Measurements from ENCODE around the gene ASB18. TPM values are rescaled to one million over a fixed set of nuclear protein-coding genes. Genes with fewer than 3 reads are reported as not detected.
A peak's percentile ranks its signal among the peaks of the same experiment; 100 is the strongest.

Gene ASB18
- total and polyA plus RNA-seq, 3 experiments from 2014 or later: not detected

DNA sequence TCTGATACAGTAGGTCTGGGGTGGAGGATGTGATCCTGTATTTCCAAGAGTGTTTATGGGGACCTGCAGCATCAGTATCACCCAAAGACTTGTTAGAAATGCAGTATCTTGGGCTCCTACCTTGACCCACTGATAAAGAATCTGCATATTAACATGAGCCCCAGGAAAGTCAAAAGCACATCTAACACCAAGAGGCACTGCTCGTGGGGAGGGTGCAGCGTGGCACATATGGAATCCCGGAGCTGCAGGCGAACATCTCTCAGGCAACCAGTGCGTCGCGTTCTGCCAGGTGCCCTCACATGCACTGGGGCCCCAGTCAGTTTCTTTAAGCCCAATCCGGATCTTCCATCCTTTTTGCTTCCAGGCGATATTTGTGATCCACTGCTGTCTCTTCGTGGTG is 41.3 kb upstream of the ASB18 start:
- Mint-ChIP-seq H3K4me1 (no peaks in the 10 kb centered on the region), H3K4me3 (no peak overlapping the region), H3K27me3 (peaks cover 13 to 18% of the 10 kb centered on the region in 2 donors), H3K36me3 (no peaks in the 10 kb centered on the region), H3K9me3 (no peaks in the 10 kb centered on the region), H3K27ac (peak overlapping the region in 1 of 8 donors; percentile 4)
- no peak overlapping the region for H3K4me3 ChIP-seq (ENCODE audit: low read length)
- no peaks in the 10 kb centered on the region for H3K36me3 ChIP-seq (ENCODE audit: insufficient read depth, low read length)
- H3K27ac ChIP-seq (ENCODE audit: low read depth, low read length): no peak overlapping the region
- H3K27me3 ChIP-seq (ENCODE audit: insufficient read depth, low read length, poor library complexity, severe bottlenecking): no peaks in the 10 kb centered on the region
- no peaks in the 10 kb centered on the region for H3K4me1 ChIP-seq (ENCODE audit: insufficient read depth, low read length)
- POLR2A ChIA-PET: no interaction called here
- CTCF ChIA-PET: no interaction called here
- DNase-seq: no peak
- H3K9me3 ChIP-seq (ENCODE audit: low read length): no peaks in the 10 kb centered on the region

DNA sequence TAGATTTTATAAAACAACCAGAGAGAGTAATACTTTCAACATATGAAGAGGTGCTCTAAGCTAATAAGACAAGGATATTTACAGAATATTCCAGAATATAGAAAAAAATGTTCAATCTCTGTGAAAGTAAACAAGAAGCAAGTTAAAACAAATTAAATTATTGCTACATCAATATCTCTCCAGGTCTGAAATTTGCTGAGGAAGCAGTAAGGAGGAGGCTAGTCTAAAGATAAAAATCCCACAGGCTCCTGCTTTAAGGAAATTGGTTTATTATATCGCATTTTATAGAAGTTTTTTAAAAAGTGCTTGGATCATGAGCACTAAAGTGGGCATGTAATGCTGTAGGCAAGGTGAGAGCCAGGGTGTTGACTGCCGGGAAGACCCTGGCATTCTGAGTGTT is 39.7 kb upstream of the ASB18 start:
- Mint-ChIP-seq H3K27me3 (peaks cover 10 to 11% of the 10 kb centered on the region in 2 donors), H3K27ac (no peak overlapping the region), H3K4me3 (no peak overlapping the region), H3K36me3 (no peaks in the 10 kb centered on the region), H3K4me1 (no peaks in the 10 kb centered on the region), H3K9me3 (no peaks in the 10 kb centered on the region)
- Histone ChIP-seq H3K9me3 (ENCODE audit: low read length) (no peaks in the 10 kb centered on the region), H3K27me3 (ENCODE audit: insufficient read depth, low read length, poor library complexity, severe bottlenecking) (no peaks in the 10 kb centered on the region), H3K36me3 (ENCODE audit: insufficient read depth, low read length) (no peaks in the 10 kb centered on the region), H3K4me1 (ENCODE audit: insufficient read depth, low read length) (no peaks in the 10 kb centered on the region), H3K27ac (ENCODE audit: low read depth, low read length) (no peak overlapping the region), H3K4me3 (ENCODE audit: low read length) (no peak overlapping the region)
- ChIA-PET CTCF (no interaction called here), POLR2A (no interaction called here)
- no peak for DNase-seq

DNA sequence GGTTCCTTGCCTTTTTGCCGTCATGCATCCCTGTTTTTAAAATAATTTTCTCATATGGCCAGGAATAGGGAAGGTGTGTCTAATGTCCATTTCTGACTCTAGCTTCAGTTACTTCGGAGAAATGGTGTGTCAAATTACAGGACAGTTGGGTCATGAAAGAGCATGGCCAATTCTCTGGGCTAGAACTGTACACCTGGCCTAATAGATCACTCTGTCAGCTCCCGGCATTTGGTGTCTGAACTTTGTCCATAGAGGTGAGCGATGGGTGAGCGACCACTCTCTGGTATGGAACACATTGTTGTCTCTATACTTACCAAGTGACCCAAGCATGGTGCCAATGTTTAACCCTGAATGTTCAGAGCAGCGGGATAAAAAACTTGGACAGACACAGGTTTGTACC is 38.3 kb upstream of the ASB18 start:
- Mint-ChIP-seq H3K27me3 (peaks cover 7 to 10% of the 10 kb centered on the region in 2 donors), H3K4me1 (no peaks in the 10 kb centered on the region), H3K4me3 (no peak overlapping the region), H3K27ac (no peak overlapping the region), H3K36me3 (no peaks in the 10 kb centered on the region), H3K9me3 (no peaks in the 10 kb centered on the region)
- Histone ChIP-seq H3K36me3 (ENCODE audit: insufficient read depth, low read length) (no peaks in the 10 kb centered on the region), H3K9me3 (ENCODE audit: low read length) (no peaks in the 10 kb centered on the region), H3K4me3 (ENCODE audit: low read length) (no peak overlapping the region), H3K27ac (ENCODE audit: low read depth, low read length) (no peak overlapping the region), H3K27me3 (ENCODE audit: insufficient read depth, low read length, poor library complexity, severe bottlenecking) (no peaks in the 10 kb centered on the region), H3K4me1 (ENCODE audit: insufficient read depth, low read length) (no peaks in the 10 kb centered on the region)
- ChIA-PET CTCF (no interaction called here), POLR2A (no interaction called here)
- no peak for DNase-seq

DNA sequence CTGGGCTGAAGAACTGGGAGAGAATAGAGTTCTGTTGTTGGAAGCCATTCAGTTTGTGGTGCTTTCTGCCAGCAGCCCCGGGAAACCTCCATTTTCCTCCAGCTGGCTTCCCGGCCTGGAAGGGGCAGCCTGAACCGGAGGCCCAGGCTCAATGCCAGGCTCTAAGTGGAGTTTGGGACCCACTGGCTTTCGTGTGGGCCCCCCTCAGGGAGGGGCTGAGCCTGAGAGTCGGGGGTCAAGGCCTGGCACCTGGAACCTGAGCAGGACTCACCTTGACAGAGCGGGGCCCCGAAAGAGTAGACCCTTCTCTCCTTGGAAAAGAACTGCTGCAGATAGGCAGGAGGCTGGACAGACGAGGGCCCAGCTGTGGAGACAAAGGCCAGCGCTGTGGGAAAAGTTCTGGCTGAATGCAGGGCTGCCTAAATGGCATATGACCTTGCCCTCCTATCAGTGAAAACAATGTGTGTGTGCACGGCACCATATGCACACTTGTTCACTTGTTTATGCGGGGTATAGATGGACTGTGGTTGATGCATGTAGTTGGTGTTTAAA is 34.8 kb upstream of the ASB18 start:
- Mint-ChIP-seq H3K27ac (no peak overlapping the region), H3K4me3 (no peak overlapping the region), H3K36me3 (no peaks in the 10 kb centered on the region), H3K27me3 (peaks cover 16 to 17% of the 10 kb centered on the region in 2 donors), H3K4me1 (no peaks in the 10 kb centered on the region), H3K9me3 (no peaks in the 10 kb centered on the region)
- Histone ChIP-seq H3K27me3 (ENCODE audit: insufficient read depth, low read length, poor library complexity, severe bottlenecking) (no peaks in the 10 kb centered on the region), H3K4me3 (ENCODE audit: low read length) (no peak overlapping the region), H3K4me1 (ENCODE audit: insufficient read depth, low read length) (no peaks in the 10 kb centered on the region), H3K9me3 (ENCODE audit: low read length) (no peaks in the 10 kb centered on the region), H3K27ac (ENCODE audit: low read depth, low read length) (no peak overlapping the region), H3K36me3 (ENCODE audit: insufficient read depth, low read length) (no peaks in the 10 kb centered on the region)
- CTCF ChIA-PET: no interaction called here
- POLR2A ChIA-PET: no interaction called here
- no peak for DNase-seq

DNA sequence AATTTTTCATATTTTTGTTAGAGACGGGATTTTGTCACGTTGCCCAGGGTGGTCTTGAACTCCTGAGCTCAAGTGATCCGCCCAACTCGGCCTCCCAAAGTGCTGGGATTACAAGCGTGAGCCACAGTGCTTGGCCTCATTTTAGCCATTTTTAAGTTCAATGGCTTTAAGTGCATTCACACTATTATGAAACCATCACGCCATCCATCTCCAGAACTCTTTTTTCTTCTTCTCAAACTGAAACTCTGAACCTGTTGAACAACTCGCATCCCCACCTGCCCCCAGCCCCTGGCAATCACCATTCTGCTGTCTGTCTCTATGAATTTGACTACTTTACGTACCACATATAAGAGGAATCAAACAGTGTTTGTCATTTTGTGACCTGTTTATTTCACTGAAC is 31.3 kb upstream of the ASB18 start:
- H3K27me3 ChIP-seq (ENCODE audit: insufficient read depth, low read length, poor library complexity, severe bottlenecking): no peaks in the 10 kb centered on the region
- H3K4me3 Mint-ChIP-seq: no peak overlapping the region
- no peaks in the 10 kb centered on the region for H3K9me3 Mint-ChIP-seq

DNA sequence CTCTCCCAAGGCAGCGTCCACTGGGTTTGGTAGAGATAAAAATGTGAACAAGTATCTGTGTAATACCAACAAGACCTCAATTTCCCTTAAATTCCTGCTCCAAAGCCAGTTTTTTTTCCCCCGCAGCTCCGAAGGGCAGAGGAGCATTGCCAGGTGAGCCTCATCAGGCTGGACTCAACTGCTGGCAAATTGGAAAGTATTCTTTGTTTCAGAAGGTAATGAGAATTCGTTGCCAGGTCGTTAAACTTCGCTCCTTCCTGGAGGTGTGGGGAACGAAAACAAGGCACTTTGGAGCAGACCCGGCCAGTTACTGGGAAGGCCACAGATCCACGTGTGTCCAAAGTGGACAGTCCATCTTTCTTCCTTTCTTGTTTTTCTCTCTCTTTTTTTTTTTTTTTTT is 30.4 kb upstream of the ASB18 start:
- no peak overlapping the region for H3K27ac Mint-ChIP-seq

More for the DNA sequence above, 31.3 kb upstream of the ASB18 start:
- Mint-ChIP-seq H3K4me1 (no peaks in the 10 kb centered on the region), H3K27ac (no peak overlapping the region), H3K36me3 (no peaks in the 10 kb centered on the region), H3K27me3 (peaks cover 9 to 31% of the 10 kb centered on the region in 2 donors)
- H3K9me3 ChIP-seq (ENCODE audit: low read length): no peaks in the 10 kb centered on the region
- H3K4me1 ChIP-seq (ENCODE audit: insufficient read depth, low read length): no peaks in the 10 kb centered on the region
- no peaks in the 10 kb centered on the region for H3K36me3 ChIP-seq (ENCODE audit: insufficient read depth, low read length)
- CTCF ChIA-PET: no interaction called here
- H3K27ac ChIP-seq (ENCODE audit: low read depth, low read length): no peak overlapping the region
- POLR2A ChIA-PET: no interaction called here
- H3K4me3 ChIP-seq (ENCODE audit: low read length): no peak overlapping the region
- no peak for DNase-seq

DNA sequence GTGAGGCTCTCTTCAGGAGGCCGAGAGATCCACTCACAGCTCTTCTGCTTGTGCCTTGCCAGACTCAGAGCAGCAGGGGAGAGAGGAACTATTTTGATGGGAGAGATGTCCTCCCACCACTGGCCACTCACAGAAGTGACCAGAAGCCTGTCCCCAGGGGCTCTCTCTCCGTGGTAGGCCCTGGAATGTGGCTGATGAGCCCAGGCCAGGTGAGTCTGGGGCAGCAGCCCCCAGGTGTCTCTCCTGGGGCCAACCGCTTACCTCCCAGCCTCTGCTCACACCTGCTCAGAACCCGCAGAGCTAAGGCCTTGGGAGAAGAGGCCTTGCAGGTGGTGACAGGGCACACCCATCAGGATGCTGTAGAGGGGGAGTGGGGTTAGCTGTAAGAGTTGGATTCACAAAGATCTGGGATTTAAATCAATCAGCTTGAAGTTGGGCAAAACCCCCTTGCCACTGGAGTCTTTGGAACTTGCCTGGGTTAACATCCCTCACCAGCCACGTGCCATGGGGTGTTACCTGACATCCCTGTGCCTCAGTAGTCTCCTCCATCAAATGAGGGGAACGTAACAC is 29.1 kb upstream of the ASB18 start:
- Mint-ChIP-seq H3K27ac (peak overlapping the region in 1 of 8 donors; percentile 39), H3K4me1 (no peaks in the 10 kb centered on the region), H3K9me3 (no peaks in the 10 kb centered on the region), H3K27me3 (peaks cover 10 to 40% of the 10 kb centered on the region in 2 donors), H3K36me3 (no peaks in the 10 kb centered on the region), H3K4me3 (no peak overlapping the region)
- no peak overlapping the region for H3K27ac ChIP-seq (ENCODE audit: low read depth, low read length)
- no peaks in the 10 kb centered on the region for H3K36me3 ChIP-seq (ENCODE audit: insufficient read depth, low read length)
- no peaks in the 10 kb centered on the region for H3K9me3 ChIP-seq (ENCODE audit: low read length)
- no peak for DNase-seq
- POLR2A ChIA-PET: no interaction called here
- H3K27me3 ChIP-seq (ENCODE audit: insufficient read depth, low read length, poor library complexity, severe bottlenecking): no peaks in the 10 kb centered on the region
- H3K4me1 ChIP-seq (ENCODE audit: insufficient read depth, low read length): no peaks in the 10 kb centered on the region
- no peak overlapping the region for H3K4me3 ChIP-seq (ENCODE audit: low read length)
- CTCF ChIA-PET: no interaction called here

More for the DNA sequence above, 30.4 kb upstream of the ASB18 start:
- Histone ChIP-seq H3K9me3 (ENCODE audit: low read length) (no peaks in the 10 kb centered on the region), H3K4me3 (ENCODE audit: low read length) (no peak overlapping the region), H3K4me1 (ENCODE audit: insufficient read depth, low read length) (no peaks in the 10 kb centered on the region), H3K27ac (ENCODE audit: low read depth, low read length) (no peak overlapping the region), H3K36me3 (ENCODE audit: insufficient read depth, low read length) (no peaks in the 10 kb centered on the region), H3K27me3 (ENCODE audit: insufficient read depth, low read length, poor library complexity, severe bottlenecking) (no peaks in the 10 kb centered on the region)
- DNase-seq: no peak
- no peak overlapping the region for H3K4me3 Mint-ChIP-seq
- H3K4me1 Mint-ChIP-seq: no peaks in the 10 kb centered on the region
- H3K27me3 Mint-ChIP-seq: peaks cover 9 to 33% of the 10 kb centered on the region in 2 donors
- ChIA-PET POLR2A (interaction anchor here (0.7 kb wide), 1 partner anchor 634 kb away, joined by 3 read pairs; no protein-coding TSS in a partner anchor), CTCF (no interaction called here)
- H3K9me3 Mint-ChIP-seq: no peaks in the 10 kb centered on the region
- no peaks in the 10 kb centered on the region for H3K36me3 Mint-ChIP-seq

DNA sequence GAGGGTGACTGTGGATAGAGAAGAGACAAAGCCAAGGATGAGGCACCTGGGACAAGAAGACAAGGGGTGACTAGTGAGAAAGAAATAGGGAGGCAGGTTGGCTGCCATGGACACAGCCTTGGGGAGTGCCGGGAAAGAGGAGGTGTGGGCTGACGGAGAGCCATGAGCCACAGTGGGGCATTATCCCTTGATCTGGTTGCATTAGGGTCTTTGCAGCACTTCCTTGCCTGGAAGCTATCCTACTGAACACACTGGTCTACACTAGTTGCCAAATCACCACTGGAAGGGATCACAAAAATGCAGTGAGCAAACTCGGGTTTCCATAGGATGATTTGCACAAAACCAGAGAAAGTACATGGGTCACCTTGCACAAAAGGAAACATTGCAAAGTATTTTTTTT is 27.7 kb upstream of the ASB18 start:
- no peaks in the 10 kb centered on the region for H3K27me3 ChIP-seq (ENCODE audit: insufficient read depth, low read length, poor library complexity, severe bottlenecking)
- no peaks in the 10 kb centered on the region for H3K36me3 ChIP-seq (ENCODE audit: insufficient read depth, low read length)
- H3K4me1 ChIP-seq (ENCODE audit: insufficient read depth, low read length): no peaks in the 10 kb centered on the region
- Mint-ChIP-seq H3K4me3 (no peak overlapping the region), H3K36me3 (no peaks in the 10 kb centered on the region), H3K27me3 (peaks cover 13 to 40% of the 10 kb centered on the region in 2 donors), H3K9me3 (no peaks in the 10 kb centered on the region), H3K27ac (no peak overlapping the region), H3K4me1 (no peaks in the 10 kb centered on the region)
- H3K9me3 ChIP-seq (ENCODE audit: low read length): no peaks in the 10 kb centered on the region
- POLR2A ChIA-PET: no interaction called here
- no peak overlapping the region for H3K27ac ChIP-seq (ENCODE audit: low read depth, low read length)
- H3K4me3 ChIP-seq (ENCODE audit: low read length): no peak overlapping the region
- DNase-seq: no peak
- CTCF ChIA-PET: no interaction called here

All from CD8-positive, alpha-beta memory T cell (primary cell).